HTERT RPE-1 (cell line): ENCODE measurements around the gene FAM25C.
"Not testable (repeated sequence)": the region's sequence is repeated elsewhere in the genome, so short reads cannot be mapped to it uniquely, and the experiment has no call there.

Experiments used
- in situ Hi-C: fragments of 300-500 bp; cut with MboI; formaldehyde crosslinking; loops from 4 replicates; pipeline ENCODE4 v1.14.3; 2020; ENCODE audit warnings: low sequenced_read_pairs

Gene FAM25C

GRCh38 chr10:47959677-47960076 lies 39.9 kb downstream of the FAM25C start:
- in situ Hi-C loops = not testable (repeated sequence)

- in situ Hi-C loops = not testable (repeated sequence)
Measured at GRCh38 chr10:47957158-47957557, 42.4 kb downstream of the FAM25C start.

- in situ Hi-C loops = not testable (repeated sequence)
Measured at GRCh38 chr10:47947424-47947823, 52.2 kb downstream of the FAM25C start.
